DOHH2 (cell line): Measurements from ENCODE around the gene OR52E5.

Source experiments
- H3F3A ChIP-seq: fragments of 200-600 bp; sonication (generic), shearing (Covaris generic); 2 replicates; pipeline ENCODE4 v1.6.0; 2016; ENCODE audit warnings: antibody characterized with exemption, mild to moderate bottlenecking; ENCODE audit not compliant: control insufficient read depth, insufficient read depth
- H3K27ac ChIP-seq: fragments of 200-600 bp; sonication (generic); 2 replicates; pipeline ENCODE4 v1.5.1; 2014; ENCODE audit warnings: low read depth, mild to moderate bottlenecking, low read length, moderate library complexity
- H3K27me3 ChIP-seq: fragments of 200-600 bp; sonication (generic); 2 replicates; pipeline ENCODE4 v1.6.1; 2014; ENCODE audit warnings: mild to moderate bottlenecking, low read length, mixed read lengths; ENCODE audit not compliant: control insufficient read depth
- H3K36me3 ChIP-seq: fragments of 200-600 bp; sonication (generic); 2 replicates; pipeline ENCODE4 v1.6.1; 2014; ENCODE audit warnings: mild to moderate bottlenecking, low read length, moderate library complexity, mixed read lengths; ENCODE audit not compliant: control insufficient read depth
- H3K4me1 ChIP-seq: fragments of 200-600 bp; sonication (generic); 2 replicates; pipeline ENCODE4 v1.6.1; 2014; ENCODE audit warnings: mild to moderate bottlenecking, low read length, mixed read lengths; ENCODE audit not compliant: control insufficient read depth
- H3K4me2 ChIP-seq: fragments of 200-600 bp; sonication (generic); 2 replicates; pipeline ENCODE4 v1.6.0; 2014; ENCODE audit warnings: mild to moderate bottlenecking, low read length, moderate library complexity
- H3K4me3 ChIP-seq: fragments of 200-600 bp; sonication (generic); 2 replicates; pipeline ENCODE4 v1.5.1; 2014; ENCODE audit warnings: mild to moderate bottlenecking, low read length, mixed read lengths
- H3K79me2 ChIP-seq: fragments of 200-600 bp; sonication (generic); 2 replicates; pipeline ENCODE4 v1.6.1; 2014; ENCODE audit warnings: mild to moderate bottlenecking, low read length, mixed read lengths; ENCODE audit not compliant: control insufficient read depth
- H3K9me2 ChIP-seq: fragments of 200-600 bp; sonication (generic); replicated peaks from 2 replicates; pipeline ENCODE4 v1.6.1; 2014; ENCODE audit warnings: mild to moderate bottlenecking, low read length, mixed read lengths; ENCODE audit not compliant: control insufficient read depth
- H3K9me3 ChIP-seq: fragments of 200-600 bp; sonication (generic); 2 replicates; pipeline ENCODE4 v1.6.1; 2014; ENCODE audit warnings: antibody characterized with exemption, low read length, mixed read lengths; ENCODE audit not compliant: control insufficient read depth, insufficient read depth
- H4K20me1 ChIP-seq: fragments of 200-600 bp; sonication (generic); 2 replicates; pipeline ENCODE4 v1.6.0; 2014; ENCODE audit warnings: low read depth, mild to moderate bottlenecking, antibody characterized with exemption, low read length, moderate library complexity; ENCODE audit not compliant: control insufficient read depth, insufficient read depth
- CTCF ChIP-seq: fragments of 200-600 bp; sonication (generic); IDR thresholded peaks from one replicate; pipeline ENCODE4 v1.5.1; 2014; ENCODE audit warnings: antibody characterized with exemption, mild to moderate bottlenecking, low read depth, low read length; ENCODE audit not compliant: poor library complexity, severe bottlenecking
- EZH2phosphoT487 ChIP-seq: fragments of 200-600 bp; sonication (generic); IDR thresholded peaks from 2 replicates; pipeline ENCODE4 v1.6.1; 2017; ENCODE audit warnings: borderline replicate concordance, mild to moderate bottlenecking, antibody characterized with exemption, low read length, moderate library complexity, mixed read lengths

Gene OR52E5

GRCh38 chr11:5857590-5857989, 35.4 kb upstream of the OR52E5 start, which contains the start of gene OR52E8:
Gene OR52E8 (minus strand): TSS chr11:5857690. CDS start chr11:5857690, 0 bp downstream.
- H3K27me3 ChIP-seq, result no peaks in the 10 kb centered on the region
- no peak within 1 kb of the TSS for H3K4me2 ChIP-seq
- H3K36me3 ChIP-seq, result no peaks in the 10 kb centered on the region
- H3K9me2 ChIP-seq, result no peaks in the 10 kb centered on the region
- no peaks in the 10 kb centered on the region for H3F3A ChIP-seq
- no peaks in the 10 kb centered on the region for H3K4me1 ChIP-seq
- no peaks in the 10 kb centered on the region for H4K20me1 ChIP-seq
- no peak within 1 kb of the TSS for H3K27ac ChIP-seq
- no peak for TF ChIP-seq CTCF
- no peaks in the 10 kb centered on the region for H3K9me3 ChIP-seq
- H3K79me2 ChIP-seq, result no peaks in the 10 kb centered on the region
- H3K4me3 ChIP-seq, result no peak within 1 kb of the TSS

- Histone ChIP-seq H3K9me3 (no peaks in the 10 kb centered on the region), H3K4me3 (no peak overlapping the region), H4K20me1 (no peaks in the 10 kb centered on the region), H3K79me2 (no peaks in the 10 kb centered on the region), H3K27me3 (no peaks in the 10 kb centered on the region), H3K27ac (no peak overlapping the region), H3K4me1 (no peaks in the 10 kb centered on the region), H3F3A (no peaks in the 10 kb centered on the region), H3K36me3 (no peaks in the 10 kb centered on the region), H3K4me2 (no peak overlapping the region), H3K9me2 (no peaks in the 10 kb centered on the region)
- TF ChIP-seq CTCF, result no peak
- no peak for TF ChIP-seq EZH2phosphoT487
Observed at GRCh38 chr11:5865826-5866225, 27.2 kb upstream of the OR52E5 start.

GRCh38 chr11:5878564-5878963, 14.4 kb upstream of the OR52E5 start:
- TF ChIP-seq CTCF (no peak), EZH2phosphoT487 (no peak)
- Histone ChIP-seq H3K27ac (no peak overlapping the region), H4K20me1 (no peaks in the 10 kb centered on the region), H3K9me3 (no peaks in the 10 kb centered on the region), H3K79me2 (no peaks in the 10 kb centered on the region), H3K9me2 (no peaks in the 10 kb centered on the region), H3K4me1 (no peaks in the 10 kb centered on the region), H3F3A (no peaks in the 10 kb centered on the region), H3K27me3 (no peaks in the 10 kb centered on the region), H3K36me3 (no peaks in the 10 kb centered on the region), H3K4me2 (no peak overlapping the region), H3K4me3 (no peak overlapping the region)

- no peak within 1 kb of the TSS for H3K27ac ChIP-seq
- H3K9me2 ChIP-seq, result no peaks in the 10 kb centered on the region
- no peaks in the 10 kb centered on the region for H3K9me3 ChIP-seq
- H3K4me1 ChIP-seq, result no peaks in the 10 kb centered on the region
- H3K36me3 ChIP-seq, result no peaks in the 10 kb centered on the region
- no peak within 1 kb of the TSS for H3K4me3 ChIP-seq
- no peaks in the 10 kb centered on the region for H4K20me1 ChIP-seq
- H3K79me2 ChIP-seq, result no peaks in the 10 kb centered on the region
- H3K4me2 ChIP-seq, result no peak within 1 kb of the TSS
- no peaks in the 10 kb centered on the region for H3K27me3 ChIP-seq
- TF ChIP-seq EZH2phosphoT487 (no peak), CTCF (no peak)
- no peaks in the 10 kb centered on the region for H3F3A ChIP-seq
Observed at GRCh38 chr11:5880329-5880728, 12.7 kb upstream of the OR52E5 start, which contains the start of gene OR52E4. Gene OR52E4 (plus strand): TSS chr11:5880629. CDS start chr11:5884293, 3,664 bp downstream.
